SH-SY5Y (cell line): ENCODE data around the gene CLEC18A.

Experiments
- GATA2 ChIP-seq: IDR thresholded peaks from 2 replicates; pipeline ENCODE4 v1.6.1; 2011; ENCODE audit warnings: mild to moderate bottlenecking, low read depth, low read length
- GATA3 ChIP-seq: IDR thresholded peaks from 2 replicates; pipeline ENCODE4 v1.6.1; 2011; ENCODE audit warnings: low read depth, mild to moderate bottlenecking, low read length, moderate library complexity

CLEC18A gene

DNA sequence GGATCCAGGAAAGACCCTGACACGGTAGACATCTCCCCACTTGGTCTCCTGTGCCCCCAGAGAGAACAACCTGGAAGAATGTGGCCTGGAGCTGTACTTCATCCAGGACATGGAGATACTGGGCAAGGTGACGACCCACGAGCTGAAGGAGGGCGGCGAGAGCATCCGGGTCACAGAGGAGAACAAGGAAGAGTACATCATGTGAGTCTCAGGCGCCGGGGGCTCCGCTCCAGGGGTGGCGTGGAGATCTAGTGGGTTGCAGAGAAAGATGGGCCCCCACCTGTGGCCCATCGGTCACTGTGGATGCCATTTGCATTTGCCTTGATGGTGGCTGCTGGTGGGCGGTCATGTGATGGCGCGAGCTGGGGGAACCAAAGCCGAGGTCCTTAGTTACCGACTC, 14.9 kb upstream of the CLEC18A start:
- no peak for TF ChIP-seq GATA3
- no peak for TF ChIP-seq GATA2

DNA sequence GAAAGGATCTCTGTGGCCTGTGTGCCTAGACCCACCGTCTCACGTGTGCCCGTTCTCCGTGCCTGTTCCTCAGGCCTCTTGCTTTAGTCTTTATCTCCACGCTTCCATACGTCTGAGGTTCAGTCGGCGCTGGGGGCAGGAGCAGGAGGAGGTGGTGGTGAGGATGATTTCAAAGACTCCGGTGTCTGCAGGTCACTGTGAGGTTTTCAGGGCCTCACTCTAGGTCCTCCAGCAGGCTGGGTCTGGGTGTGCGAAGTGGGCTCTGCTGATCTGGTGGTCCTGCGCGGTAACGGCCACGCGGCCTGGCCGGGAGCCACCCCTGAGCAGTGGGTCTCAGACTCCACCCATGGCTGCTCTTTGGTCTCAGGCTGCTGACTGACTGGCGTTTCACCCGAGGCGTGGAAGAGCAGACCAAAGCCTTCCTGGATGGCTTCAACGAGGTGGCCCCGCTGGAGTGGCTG, 14.4 kb upstream of the CLEC18A start:
- no peak for TF ChIP-seq GATA3
- TF ChIP-seq GATA2: no peak

DNA sequence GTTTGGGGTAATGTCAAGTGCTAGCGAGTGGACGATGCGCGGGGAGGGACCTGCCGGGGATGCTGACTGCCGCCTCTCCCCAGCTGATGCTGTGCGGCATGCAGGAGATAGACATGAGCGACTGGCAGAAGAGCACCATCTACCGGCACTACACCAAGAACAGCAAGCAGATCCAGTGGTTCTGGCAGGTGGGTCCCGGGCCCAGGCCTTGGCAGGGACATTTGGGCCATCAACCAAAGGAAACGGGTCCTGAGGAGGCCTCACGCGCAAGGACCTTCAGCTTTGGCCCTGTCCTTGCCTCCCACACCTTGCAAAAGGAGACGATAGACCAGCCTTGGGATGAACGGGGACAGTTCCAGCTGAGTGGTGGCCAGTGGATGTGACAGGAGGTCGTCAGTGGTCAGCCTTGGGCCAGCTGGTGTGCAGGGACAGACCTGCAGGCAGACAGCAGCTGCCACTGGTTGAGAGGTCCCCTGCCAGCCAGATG, 13.6 kb upstream of the CLEC18A start:
- TF ChIP-seq GATA2 (no peak), GATA3 (no peak)

DNA sequence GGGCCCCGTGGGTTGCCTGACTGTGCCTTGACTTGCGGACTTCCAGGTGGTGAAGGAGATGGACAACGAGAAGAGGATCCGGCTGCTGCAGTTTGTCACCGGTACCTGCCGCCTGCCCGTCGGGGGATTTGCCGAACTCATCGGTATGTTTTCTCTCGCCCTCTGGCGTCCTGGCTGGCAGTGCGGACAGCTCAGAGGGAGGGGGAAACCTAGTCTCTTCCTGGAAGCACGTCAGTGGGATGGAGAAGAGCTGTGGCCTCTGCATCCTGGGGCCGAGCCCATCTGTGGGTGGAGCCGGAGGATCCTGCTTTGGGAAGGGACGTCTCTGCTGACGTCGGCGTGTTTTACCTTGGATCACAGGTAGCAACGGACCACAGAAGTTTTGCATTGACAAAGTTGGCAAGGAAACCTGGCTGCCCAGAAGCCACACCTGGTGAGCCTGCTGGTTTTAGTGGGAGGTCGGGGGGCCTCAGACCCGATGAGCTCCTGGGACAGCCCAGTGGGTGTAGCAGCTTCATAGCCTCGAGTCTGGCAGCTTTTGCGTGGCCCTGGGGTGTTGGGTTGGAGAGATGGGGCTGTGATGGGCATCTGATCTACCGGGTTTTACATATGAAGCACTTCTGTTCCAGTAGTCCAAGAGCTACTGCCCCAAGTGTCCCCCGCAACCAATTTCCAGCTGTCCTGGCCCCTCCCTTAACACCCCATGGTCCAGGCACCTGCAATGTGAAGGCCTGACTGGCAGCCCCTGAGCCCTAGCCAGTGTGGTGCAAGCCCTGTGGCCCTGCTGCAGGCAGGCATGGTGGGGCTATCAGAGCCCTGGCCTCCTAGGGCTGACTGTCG, 11.9 kb upstream of the CLEC18A start:
- no peak for TF ChIP-seq GATA3
- no peak for TF ChIP-seq GATA2

DNA sequence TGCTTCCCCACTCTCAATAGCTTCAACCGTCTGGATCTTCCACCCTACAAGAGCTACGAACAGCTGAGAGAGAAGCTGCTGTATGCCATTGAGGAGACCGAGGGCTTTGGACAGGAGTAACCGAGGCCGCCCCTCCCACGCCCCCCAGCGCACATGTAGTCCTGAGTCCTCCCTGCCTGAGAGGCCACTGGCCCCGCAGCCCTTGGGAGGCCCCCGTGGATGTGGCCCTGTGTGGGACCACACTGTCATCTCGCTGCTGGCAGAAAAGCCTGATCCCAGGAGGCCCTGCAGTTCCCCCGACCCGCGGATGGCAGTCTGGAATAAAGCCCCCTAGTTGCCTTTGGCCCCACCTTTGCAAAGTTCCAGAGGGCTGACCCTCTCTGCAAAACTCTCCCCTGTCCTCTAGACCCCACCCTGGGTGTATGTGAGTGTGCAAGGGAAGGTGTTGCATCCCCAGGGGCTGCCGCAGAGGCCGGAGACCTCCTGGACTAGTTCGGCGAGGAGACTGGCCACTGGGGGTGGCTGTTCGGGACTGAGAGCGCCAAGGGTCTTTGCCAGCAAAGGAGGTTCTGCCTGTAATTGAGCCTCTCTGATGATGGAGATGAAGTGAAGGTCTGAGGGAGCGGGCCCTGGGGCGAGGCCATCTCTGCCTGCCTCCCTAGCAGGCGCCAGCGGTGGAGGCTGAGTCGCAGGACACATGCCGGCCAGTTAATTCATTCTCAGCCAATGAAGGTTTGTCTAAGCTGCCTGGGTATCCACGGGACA, 11.1 kb upstream of the CLEC18A start:
- TF ChIP-seq GATA2 (no peak), GATA3 (no peak)

DNA sequence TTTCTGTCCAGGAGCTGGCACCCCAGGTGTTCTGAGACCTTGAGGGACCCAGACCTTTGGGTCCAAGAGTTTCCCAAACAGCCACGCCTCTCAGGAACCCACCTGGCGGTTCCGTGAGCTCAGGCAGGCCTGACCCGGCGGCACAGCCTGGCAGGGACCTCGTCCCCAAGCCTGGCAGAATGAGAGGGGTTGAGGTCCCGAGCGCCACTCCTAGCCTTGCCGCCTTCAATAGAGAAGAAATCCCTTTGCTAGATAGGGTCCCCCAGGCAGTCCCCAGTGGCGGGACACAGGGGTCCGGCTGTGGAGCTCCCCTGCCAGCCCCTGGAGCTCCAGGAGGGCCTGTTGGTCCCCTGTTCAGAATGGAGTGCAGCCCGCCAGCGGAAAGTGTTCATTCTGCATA, 10.5 kb upstream of the CLEC18A start:
- TF ChIP-seq GATA2 (no peak), GATA3 (no peak)

DNA sequence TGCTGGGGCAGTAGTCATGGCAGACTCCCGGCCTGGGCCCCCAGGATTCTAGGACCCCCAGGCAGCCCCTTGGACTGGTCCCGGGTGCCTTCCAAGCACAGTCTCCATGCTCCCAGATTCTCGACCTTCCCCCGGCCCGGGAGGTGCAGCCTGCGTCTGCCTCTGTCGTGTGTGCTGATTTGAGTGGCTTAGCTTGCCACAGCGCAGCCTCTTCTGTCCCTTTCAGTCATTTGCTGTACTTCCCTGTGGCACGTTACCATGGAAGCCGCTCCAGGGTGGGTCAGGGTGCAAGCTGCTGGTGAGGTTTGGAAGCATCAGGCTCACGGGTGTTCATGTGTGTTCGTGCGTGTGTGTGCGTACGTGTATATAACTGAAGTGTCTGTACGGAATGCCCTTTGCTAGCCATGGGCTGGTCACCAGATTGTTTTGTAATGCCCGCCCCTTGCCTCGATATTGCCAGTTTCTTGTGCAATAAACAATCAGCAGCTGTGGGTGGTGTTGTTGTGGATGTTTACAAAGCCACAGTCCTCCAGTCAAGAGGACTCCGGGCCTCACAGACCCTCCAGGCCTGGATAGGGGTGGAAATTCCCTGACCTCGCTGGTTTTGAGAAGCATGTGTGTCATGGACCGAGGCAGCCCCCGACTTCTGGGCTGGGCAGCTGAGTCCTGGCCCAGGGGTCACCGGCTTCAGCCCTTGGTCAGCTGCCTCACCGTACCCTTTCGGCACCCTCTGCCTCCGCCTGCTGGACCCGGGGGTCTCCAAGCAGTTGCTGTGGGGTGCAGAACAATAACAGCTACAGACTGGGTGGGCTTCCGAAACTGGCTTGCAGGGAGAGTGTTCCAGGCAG, 9.7 kb upstream of the CLEC18A start:
- TF ChIP-seq GATA2: no peak
- TF ChIP-seq GATA3: no peak

DNA sequence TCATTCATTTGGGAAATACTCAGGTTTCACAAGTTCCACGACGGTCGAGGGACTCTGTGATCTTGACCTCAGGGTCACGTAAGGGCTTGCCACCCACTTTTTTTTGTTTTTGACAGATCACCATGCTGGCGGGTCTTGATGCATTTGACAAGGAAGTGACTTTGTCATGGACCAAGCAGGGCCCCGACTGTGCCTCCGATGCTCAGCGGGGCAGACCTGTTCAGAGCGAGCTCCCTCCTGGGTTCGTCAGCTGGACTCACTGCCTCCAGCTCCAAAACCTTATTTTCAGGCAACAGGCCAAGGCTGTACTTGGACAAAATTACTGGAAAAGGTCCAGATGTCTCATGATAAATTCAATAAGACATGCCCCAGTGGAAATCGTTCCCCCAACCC, 9.0 kb upstream of the CLEC18A start:
- no peak for TF ChIP-seq GATA2
- no peak for TF ChIP-seq GATA3

DNA sequence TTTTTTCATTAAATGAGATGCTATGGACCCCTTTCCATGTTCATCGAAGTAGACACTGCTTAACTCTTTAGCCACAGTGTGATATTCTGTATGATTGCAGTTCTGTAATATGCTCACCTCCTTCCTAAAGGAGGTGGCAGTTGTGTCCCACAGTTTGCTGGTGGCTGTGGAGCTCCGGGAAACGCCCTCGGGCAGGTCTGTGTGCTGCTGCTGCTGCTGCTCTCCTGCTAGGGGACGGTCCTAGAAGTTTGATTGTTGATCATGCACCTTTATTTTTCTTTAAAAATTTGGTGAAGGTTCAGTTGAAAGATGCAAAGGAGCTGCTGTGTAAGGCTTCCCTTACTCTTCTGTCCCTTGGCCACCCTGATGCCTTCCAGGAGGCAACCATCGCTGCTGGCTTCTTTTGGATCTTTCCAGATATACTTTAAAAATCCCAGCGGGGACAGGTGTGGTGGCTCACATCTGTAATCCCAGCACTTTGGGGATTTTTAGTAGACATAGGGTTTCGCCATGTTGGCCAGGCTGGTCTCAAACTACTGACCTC, 8.4 kb upstream of the CLEC18A start:
- no peak for TF ChIP-seq GATA2
- no peak for TF ChIP-seq GATA3
